ENCODE measurements around the gene AGPAT4.

Gene AGPAT4

GRCh38 chr6:161107779-161108730, 165.8 kb downstream of the AGPAT4 start:
- no peak for DNase-seq

- no peak for DNase-seq
These were observed 168.5 kb downstream of the AGPAT4 start for GRCh38 chr6:161105408-161105807.

- no peak for DNase-seq
These were observed 168.9 kb downstream of the AGPAT4 start for GRCh38 chr6:161104966-161105365.

GRCh38 chr6:161103475-161103874, 170.4 kb downstream of the AGPAT4 start:
- DNase-seq, result no peak

- no peak for DNase-seq
These were observed 172.3 kb downstream of the AGPAT4 start for GRCh38 chr6:161101517-161101916.

- no peak for DNase-seq
These were observed 173.8 kb downstream of the AGPAT4 start for GRCh38 chr6:161100072-161100471.

GRCh38 chr6:161095916-161096315, 177.9 kb downstream of the AGPAT4 start:
- no peak for DNase-seq

- no peak for DNase-seq
These were observed 178.9 kb downstream of the AGPAT4 start for GRCh38 chr6:161094955-161095354.

- DNase-seq, result no peak
These were observed 181.7 kb downstream of the AGPAT4 start for GRCh38 chr6:161091972-161092701.

- no peak for DNase-seq
These were observed 182.7 kb downstream of the AGPAT4 start for GRCh38 chr6:161091151-161091550.

- DNase-seq, result no peak
These were observed 185.1 kb downstream of the AGPAT4 start for GRCh38 chr6:161088676-161089328.

GRCh38 chr6:161085246-161085645, 188.6 kb downstream of the AGPAT4 start:
- DNase-seq, result no peak

- DNase-seq, result no peak
These were observed 191.6 kb downstream of the AGPAT4 start for GRCh38 chr6:161082215-161082614.

- DNase-seq, result peak in 1 of 2 experiments; percentile 26
These were observed 193.4 kb downstream of the AGPAT4 start for GRCh38 chr6:161080263-161080970.
